Stimulated activated CD4-positive, alpha-beta T cell treated with anti-CD3 and anti-CD28 coated beads, Interleukin-4, amount 100 ng/mL, for 4 hours (primary cell): ENCODE data around the gene CCL17.
"Not testable (repeated sequence)": the region's sequence is repeated elsewhere in the genome, so short reads cannot be mapped to it uniquely, and the experiment has no call there.

Source experiments
- DNase-seq, 2 experiments: peaks; one replicate each; pipeline ENCODE4 v3.0.0-alpha.2; 2020

CCL17 gene

GRCh38 chr16:57435838-57436237, 31.3 kb downstream of the CCL17 start:
- DNase-seq = no peak

- not testable (repeated sequence) for DNase-seq
These were observed 35.4 kb downstream of the CCL17 start for GRCh38 chr16:57439947-57440346.

GRCh38 chr16:57440551-57440950, 36.0 kb downstream of the CCL17 start:
- not testable (repeated sequence) for DNase-seq

- DNase-seq = no peak
These were observed 40.1 kb downstream of the CCL17 start for GRCh38 chr16:57444711-57445110.

- no peak for DNase-seq
These were observed 40.9 kb downstream of the CCL17 start for GRCh38 chr16:57445510-57445909.

GRCh38 chr16:57446531-57447185, 42.1 kb downstream of the CCL17 start:
- no peak for DNase-seq

GRCh38 chr16:57447186-57447962, 42.8 kb downstream of the CCL17 start, which contains the start of the genes CIAPIN1 and COQ9:
TSS of gene CIAPIN1 (minus strand) at chr16:57447385. CDS start at chr16:57440928, 6,457 bp downstream.
TSS of gene COQ9 (plus strand) at chr16:57447479. CDS start at chr16:57447506, 27 bp downstream.
- DNase-seq = peak; percentile 90 to 93

GRCh38 chr16:57452021-57452420, 47.5 kb downstream of the CCL17 start:
- DNase-seq = no peak

GRCh38 chr16:57462209-57462977, 57.8 kb downstream of the CCL17 start, which contains the start of gene POLR2C:
TSS of gene POLR2C (plus strand) at chr16:57462679. CDS start at chr16:57462725, 46 bp downstream.
- DNase-seq = peak; percentile 86 to 93

- peak in 1 of 2 experiments; percentile 10 for DNase-seq
These were observed 58.4 kb downstream of the CCL17 start for GRCh38 chr16:57462978-57463362.

GRCh38 chr16:57464523-57464922, 60.0 kb downstream of the CCL17 start:
- DNase-seq = no peak
